NCI-H526 treated with DMSO at 0.1 percent for 48 hours (cell line): ENCODE data around the gene CHST3.
"Not testable (repeated sequence)": the region's sequence is repeated elsewhere in the genome, so short reads cannot be mapped to it uniquely, and the experiment has no call there.

Experiments used
- DNase-seq: peaks from one replicate; lab custom pipeline; 2025; lab: John Stamatoyannopoulos, UW

The CHST3 gene

DNA sequence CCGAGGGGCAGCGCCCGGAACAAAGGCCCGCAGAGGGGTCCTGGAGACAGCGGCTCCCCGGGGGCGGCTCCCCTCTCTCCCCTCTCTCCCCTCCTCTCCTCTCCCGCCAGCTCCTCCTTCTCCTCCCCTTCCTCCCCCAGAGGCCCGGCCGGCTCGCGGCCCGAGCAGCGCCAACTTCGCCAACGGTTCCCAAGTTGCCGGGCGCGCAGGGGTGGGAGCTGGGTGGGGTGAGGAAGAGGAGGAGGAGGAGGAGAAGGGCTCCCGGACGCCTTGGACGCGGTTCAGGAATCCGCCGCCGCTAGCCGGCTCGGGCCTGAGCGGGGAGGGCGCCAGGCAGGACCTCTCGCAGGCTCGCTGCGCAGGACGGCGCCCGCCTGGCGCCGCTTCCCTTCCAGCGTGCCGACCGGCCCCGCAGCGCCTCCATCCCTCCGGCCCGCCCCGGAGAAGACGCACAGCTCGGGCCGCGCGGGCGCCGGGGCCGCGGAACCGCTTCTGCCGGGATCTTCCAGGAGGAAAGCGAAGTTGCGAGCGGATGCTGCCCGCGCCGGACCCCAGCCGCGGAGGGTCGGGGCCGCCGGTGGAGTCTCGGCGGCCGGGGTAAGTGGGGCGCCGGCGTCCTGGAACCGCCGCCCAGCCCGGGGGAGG lies at the start of gene CHST3:
TSS of gene CHST3 (plus strand) at position 298 of the 645 bp plus-strand sequence. CDS start 41,448 bp downstream, outside the sequence.
- no peak for DNase-seq

GRCh38 chr10:71916827-71917226 lies 47.4 kb upstream of the CHST3 start:
- DNase-seq: no peak

DNA sequence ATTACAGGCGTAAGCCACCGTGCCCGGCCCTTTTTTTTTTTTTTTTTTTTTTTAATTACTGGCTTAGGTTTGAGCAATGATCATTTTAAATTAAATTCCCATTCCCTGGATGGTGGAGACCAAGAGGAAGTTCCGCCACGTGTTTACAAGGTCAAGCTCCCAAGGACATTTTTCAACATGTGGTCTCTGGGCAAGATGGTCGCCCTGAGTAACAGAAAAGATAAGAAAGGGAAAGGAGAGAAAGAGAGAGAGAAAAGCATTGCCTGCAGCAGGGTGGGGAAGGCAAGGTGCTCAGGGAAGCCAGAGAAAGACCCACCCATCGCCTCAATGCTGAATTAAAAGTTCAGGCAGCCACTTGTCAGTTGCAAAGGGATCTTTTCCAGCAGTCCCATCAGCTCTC lies 45.2 kb upstream of the CHST3 start:
- DNase-seq: no peak

GRCh38 chr10:71919956-71920539 lies 44.1 kb upstream of the CHST3 start:
- not testable (repeated sequence) for DNase-seq

DNA sequence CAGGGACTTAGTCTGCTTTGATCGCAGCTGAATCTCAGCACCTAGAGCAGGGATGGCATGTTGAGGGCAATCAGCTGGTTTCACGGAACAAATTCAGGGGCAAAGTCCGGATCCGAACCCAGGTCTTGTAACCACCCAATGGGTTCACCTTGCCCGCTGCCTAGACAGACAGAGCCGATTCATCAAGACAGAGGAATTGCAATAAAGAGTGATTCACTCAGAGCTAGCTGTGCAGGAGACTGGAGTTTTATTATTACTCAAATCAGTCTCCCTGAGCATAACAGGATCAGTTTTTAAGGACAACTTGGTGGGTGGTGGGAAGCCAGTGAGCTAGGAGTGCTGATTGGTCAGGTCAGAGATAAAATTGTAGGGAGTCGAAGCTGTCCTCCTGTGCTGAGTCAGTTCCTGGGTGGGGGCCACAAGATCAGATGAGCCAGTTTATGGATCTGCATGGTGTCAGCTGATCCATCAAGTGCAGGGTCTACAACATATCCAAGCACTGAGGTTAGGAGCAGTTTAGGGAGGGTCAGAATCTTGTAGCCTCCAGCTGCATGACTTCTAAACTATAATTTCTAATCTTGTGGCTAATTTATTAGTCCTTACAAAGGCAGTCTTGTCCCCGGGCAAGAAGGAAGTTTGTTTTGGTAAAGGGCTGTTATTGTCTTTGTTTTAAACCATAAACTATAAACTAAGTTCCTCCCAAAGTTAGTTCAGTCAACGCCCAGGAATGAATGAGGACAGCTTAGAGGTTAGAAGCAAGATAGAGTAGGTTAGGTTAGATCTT lies 43.5 kb upstream of the CHST3 start:
- DNase-seq: no peak

DNA sequence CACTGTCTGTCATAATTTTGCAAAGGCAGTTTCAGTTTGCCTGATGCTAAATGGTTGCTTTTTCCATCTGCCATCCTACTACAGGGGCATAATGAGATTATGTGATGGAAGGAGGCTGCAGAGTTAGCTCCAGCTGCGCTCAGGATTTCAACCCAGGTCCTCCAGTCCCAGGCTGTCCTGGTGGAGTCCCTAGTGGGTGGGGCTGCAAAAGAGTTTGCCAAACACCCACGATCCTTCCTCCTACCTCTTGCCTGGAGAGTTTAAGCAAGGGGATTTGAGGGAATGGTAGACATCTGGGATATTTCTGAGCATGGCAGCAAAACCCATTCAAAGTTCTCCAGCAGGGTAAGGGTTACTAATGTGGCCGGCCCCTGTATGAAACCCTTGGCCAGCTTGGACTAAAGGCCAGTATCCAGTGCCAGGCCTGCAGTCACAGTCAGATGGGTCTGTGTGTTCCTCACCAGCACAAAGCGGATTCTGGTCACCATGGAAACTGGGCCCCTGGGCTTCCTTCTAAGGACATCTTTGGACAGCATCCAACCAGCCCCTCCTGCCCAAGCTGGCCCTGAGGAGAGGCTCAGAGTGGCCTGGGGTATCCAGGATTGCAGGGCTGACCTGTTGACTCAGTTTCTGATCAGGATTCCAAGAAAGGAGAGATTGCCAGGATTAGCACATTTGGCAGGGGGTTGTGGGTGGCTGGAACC lies 42.7 kb upstream of the CHST3 start:
- DNase-seq: no peak

DNA sequence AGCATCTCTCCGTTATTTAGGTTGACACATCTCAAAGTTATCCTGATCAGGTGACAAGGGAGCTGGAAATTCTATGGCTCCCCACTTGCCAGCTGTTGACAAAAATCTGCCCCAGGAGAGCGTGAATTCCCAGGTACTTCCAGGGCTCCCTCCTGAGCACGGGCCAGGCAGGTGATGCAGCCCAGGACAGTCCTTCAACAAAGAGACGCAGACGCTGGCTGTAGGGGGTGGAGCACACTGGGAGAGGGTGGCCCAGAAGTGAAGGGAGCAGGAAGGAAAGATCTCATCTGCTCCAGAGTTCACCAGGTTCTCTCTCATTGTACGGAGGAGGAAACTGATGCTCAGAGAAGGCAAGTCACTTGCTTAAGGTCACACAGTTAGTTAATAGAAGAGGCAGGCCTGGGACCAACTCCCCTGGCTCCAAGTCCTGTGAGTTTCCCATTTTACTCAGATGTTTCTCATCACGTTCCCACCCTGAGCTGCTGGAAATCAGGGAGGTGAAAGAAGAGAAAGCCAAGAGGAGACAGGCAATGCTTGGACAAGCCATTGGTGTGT lies 41.0 kb upstream of the CHST3 start:
- no peak for DNase-seq

DNA sequence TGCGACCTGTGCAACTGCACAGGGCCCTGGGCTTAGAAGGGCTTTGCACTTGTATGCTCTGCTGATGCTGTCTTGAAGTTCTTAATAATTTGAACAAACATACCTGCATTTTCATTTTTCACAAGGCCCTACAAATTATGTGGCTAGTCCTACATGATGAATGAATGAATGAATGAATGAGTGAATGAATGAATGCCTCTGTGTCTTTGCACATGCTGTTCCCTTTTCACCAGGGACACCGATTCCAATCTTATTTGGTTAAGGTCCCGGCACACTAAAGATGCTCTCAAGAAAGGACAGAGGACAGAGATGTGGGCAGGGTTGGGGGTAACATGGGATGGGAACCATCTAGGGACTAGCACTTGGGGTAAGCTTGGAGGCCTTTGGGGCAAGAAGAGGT lies 39.4 kb upstream of the CHST3 start:
- DNase-seq: no peak

DNA sequence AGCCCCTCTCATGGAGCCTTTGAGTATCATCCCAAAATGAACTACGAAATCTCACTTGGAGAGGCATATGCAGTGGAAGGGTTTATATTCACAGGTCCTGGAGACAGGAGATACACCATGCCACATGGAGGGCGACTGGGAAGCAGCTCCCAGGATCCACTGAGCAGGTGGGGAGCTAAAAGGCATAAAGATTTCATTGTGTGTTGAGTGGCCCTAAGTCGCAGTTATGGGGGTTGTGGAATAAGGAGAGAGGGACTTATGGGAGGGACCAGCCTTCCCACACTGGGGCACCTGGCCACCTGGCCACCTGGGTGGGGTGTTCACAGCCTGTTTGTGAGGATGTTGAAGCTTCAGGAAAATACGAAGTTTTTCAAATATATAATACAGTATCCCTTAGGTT lies 37.0 kb upstream of the CHST3 start:
- DNase-seq: no peak

DNA sequence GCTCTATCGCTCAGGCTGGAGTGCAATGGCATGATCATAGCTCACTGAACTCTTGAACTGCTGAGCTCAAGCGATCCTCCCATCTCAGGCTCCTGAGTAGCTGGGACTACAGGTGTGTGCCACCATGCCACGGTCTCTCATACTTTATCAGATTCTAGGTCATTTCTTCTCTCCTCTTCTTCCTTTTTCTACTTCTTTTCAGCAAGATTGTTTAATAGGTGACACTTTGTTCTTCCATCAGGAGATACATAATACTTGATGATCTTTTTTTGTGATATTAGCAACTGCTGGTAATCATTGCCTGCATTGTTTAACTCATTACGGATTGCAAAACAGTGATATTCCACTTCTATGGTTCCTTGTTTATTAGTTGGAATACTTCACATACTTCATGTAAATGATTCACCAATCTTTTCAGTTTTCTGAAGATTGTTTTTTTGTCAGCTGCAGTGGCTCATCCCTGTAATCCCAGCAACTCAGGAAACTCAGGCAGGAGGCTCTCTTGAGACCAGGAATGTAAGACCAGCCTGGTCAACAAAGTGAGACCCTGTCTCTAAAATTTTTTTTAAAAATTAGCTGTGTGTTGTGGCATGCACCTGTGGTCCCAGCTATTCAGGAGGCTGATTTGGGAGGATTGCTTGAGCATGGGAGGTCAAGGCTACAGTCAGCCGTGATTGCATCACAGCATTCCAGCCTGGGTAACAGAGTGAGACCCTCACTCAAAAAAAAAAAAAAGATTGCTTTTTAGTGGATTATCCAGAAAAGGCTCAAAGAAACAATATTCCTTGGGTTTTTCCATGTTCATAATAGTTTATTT lies 36.2 kb upstream of the CHST3 start:
- DNase-seq: no peak

DNA sequence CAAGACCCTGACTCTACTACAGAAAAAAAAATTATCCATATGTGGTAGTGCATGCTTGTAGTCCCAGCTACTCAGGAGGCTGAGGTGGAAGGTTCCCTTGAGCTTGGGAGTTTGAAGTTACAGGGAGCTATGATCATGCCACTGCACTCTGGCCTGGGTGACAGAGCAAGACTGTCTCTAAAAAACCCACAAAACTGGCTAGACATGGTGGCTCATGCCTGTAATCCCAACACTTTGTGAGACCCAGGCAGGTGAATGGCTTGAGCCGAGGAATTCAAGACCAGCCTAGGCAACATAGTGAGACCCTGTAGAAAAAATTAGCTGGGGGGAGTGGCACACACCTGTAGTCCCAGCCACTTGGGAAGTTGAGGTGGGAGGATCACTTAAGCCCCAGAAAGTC lies 32.9 kb upstream of the CHST3 start:
- no peak for DNase-seq

DNA sequence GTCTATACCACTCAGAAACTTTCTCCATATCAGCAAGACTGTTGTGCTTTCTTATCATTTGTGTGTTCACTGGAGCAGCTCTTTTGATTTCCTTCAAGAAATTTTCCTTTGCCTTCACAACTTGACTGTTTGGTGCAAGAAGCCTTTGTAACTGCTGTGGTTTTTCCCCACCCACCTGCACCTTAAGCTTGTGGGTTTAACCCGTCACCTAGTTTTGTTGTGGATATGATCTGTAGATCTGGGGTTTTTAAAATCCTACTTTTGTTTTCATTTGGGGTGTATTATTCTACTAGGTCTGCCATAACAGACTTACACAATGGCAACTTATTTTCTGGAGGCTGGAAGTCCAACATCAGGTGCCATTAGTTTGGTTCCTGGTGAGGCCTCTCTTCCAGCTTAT lies 30.5 kb upstream of the CHST3 start:
- no peak for DNase-seq

DNA sequence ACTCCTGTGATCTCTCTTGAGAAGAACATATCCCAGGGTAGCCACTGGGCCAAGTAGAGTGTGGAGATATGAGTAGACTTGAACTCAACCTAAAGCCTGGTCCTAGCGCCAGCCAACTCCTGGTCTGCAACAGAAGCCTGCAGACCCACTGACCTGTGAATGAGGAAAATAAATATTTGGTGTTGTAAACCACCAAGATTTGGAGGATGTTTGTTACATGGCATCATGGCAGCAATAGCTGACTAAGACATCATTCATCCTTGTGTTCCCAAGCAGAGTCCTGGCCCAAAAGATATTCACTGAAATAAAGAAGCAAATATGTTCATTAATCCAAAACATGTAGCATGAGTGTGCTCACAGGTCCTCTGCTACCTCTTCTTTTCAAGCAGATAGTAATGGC lies 26.0 kb upstream of the CHST3 start:
- DNase-seq: no peak

DNA sequence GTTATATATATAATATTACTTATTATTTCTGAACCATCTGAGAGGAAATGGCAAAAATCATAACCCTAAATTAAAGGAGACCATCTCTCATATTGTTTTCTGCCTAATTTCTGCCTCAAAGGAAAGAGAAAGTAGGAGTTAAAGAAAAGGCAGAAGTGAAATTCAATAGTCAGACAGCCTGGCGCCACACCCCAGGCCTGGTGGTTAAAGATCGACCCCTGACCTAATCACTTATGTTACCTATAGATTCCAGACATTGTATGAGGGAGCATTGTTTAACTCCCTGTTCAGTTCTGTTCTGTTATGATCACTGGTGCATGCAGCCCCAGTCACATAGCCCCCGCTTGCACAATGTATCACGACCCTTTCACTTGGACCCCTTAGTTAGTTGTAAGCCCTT lies 24.9 kb upstream of the CHST3 start:
- DNase-seq: no peak

DNA sequence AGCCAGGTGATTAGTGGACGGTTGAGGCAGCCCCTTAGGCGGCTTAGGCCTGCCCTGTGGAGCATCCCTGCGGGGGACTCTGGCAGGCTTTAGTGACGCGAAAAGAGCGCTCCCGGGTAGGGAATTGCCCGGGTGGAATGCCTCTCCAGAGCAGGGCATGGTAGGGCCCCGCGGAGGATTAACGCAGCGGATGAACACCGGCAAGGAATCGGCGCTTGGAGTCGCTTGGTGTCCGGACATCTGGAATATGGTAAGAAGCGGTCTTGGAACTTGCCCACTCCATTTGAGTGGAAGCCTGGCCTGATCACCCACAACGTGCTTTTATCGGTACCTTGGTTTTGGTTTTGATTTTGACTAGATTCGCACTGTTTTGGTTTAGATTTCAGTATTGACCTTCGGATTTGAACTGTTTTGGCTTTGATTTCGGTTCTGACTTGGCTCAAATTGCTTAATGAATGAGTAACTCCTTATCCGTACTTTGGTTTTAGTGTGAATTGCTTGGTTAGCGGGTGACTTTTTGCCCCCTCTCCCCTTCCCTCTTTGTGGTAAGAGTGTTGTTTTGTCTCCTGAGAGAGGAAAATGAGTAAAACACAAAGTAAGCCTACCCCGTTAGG lies 24.2 kb upstream of the CHST3 start:
- no peak for DNase-seq

DNA sequence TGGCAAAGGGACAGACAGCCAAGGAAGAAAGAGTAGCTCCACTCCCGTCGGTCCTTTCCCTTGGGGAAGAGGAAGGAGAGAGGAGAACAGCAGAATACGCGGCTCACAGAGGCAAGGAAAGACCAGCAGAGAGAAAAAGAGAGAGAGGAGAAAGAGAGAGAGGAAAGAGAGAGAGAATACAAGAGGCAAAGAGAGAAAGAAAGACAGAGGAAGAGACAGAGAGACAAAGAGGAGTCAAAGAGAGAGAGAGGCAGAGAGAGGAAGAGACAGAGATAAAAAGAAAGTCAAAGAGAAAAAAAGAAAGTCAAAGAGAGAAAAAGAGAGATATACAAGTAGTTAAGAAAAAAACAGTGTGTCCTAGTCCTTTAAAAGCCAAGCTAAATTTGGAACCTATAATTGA lies 23.4 kb upstream of the CHST3 start:
- no peak for DNase-seq

GRCh38 chr10:71941318-71941717 lies 22.9 kb upstream of the CHST3 start:
- DNase-seq: no peak

DNA sequence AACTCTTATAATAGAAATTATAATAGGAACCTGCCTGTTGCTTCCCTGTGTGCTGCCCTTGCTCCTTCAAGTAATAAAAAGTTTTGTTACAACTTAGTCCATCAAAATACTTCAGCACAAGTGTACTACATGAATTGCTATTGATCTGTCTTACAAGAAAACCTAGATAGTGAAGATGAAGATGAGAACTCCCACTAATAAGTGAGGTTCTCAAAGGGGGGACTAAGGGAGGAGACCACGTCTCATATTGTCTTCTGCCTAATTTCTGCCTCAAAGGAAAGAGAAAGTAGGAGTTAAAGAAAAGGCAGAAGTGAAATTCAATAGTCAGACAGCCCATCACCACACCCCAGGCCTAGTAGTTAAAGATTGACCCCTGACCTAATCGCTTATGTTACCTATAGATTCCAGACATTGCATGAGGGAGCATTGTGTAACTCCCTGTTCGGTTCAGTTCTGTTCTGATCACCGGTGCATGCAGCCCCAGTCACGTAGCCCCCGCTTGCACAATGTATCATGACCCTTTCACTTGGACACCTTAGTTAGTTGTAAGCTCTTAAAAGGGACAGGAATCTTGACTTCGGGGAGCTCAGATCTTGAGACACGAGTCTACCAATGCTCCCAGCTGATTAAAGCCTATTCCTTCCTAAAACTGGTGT lies 18.2 kb upstream of the CHST3 start:
- no peak for DNase-seq

- no peak for DNase-seq
These were observed 17.5 kb upstream of the CHST3 start for GRCh38 chr10:71946700-71947099.

GRCh38 chr10:71948496-71949067 lies 15.6 kb upstream of the CHST3 start:
- DNase-seq: no peak
